ENCODE measurements around the gene ADCY2. TPM values are rescaled to one million over a fixed set of nuclear protein-coding genes. Genes with fewer than 3 reads are reported as not detected.

Gene ADCY2
- total RNA-seq, 1 experiment from 2014 or later, result 31.3 TPM

GRCh38 chr5:7488734-7489133, 92.8 kb downstream of the ADCY2 start:
- Histone ChIP-seq H3K14ac (ENCODE audit: insufficient read depth, low read length) (no peak overlapping the region), H4K5ac (ENCODE audit: insufficient read length, low read depth, low read length) (no peak overlapping the region), H3K4me1 (ENCODE audit: insufficient read depth, low read length) (peaks cover 15% of the 10 kb centered on the region), H3K9me3 (ENCODE audit: control insufficient read depth, low read depth, low read length) (peaks cover 5% of the 10 kb centered on the region), H3K4ac (ENCODE audit: low read depth, low read length) (no peak overlapping the region), H3K79me1 (ENCODE audit: insufficient read depth, low read depth, low read length, poor library complexity, severe bottlenecking) (peaks cover 3% of the 10 kb centered on the region), H3K23ac (ENCODE audit: insufficient read length, low read depth, low read length) (no peak overlapping the region), H3K18ac (ENCODE audit: insufficient read length, low read depth, low read length) (no peak overlapping the region), H3T11ph (ENCODE audit: low read length) (no peak overlapping the region), H3K9ac (ENCODE audit: extremely low read depth, insufficient read length, low read length) (no peak overlapping the region), H2BK15ac (ENCODE audit: low read depth, low read length) (no peak overlapping the region), H4K20me1 (ENCODE audit: control insufficient read depth, insufficient read depth, insufficient read length) (no peaks in the 10 kb centered on the region), H4K91ac (ENCODE audit: insufficient read length, low read depth, low read length) (no peak overlapping the region), H3K27ac (ENCODE audit: insufficient read length, low read depth, low read length) (no peak overlapping the region), H3K4me2 (ENCODE audit: insufficient read depth, insufficient read length, low read length) (no peak overlapping the region), H2AFZ (ENCODE audit: low read length) (no peak overlapping the region), H2BK20ac (ENCODE audit: low read depth, low read length, poor library complexity, severe bottlenecking) (no peak overlapping the region), H3K27me3 (ENCODE audit: insufficient read depth, low read length) (no peaks in the 10 kb centered on the region), H2BK120ac (ENCODE audit: low read depth, low read length, poor library complexity, severe bottlenecking) (no peak overlapping the region), H3K23me2 (ENCODE audit: insufficient read length, low read depth, low read length, poor library complexity, severe bottlenecking) (no peaks in the 10 kb centered on the region), H4K8ac (replicated peaks; ENCODE audit: insufficient read length, low read depth, low read length) (no peak overlapping the region), H2BK5ac (ENCODE audit: insufficient read length, low read length) (no peak overlapping the region), H2AK5ac (ENCODE audit: insufficient read length, low read length) (no peak overlapping the region), H3K79me2 (ENCODE audit: insufficient read depth, low read length) (peaks cover 2% of the 10 kb centered on the region; the same call in 1 of the 2 replicates), H3K56ac (ENCODE audit: insufficient read length, low read depth, low read length) (no peak overlapping the region), H2BK12ac (ENCODE audit: insufficient read length, low read depth, low read length) (no peak overlapping the region)
- Mint-ChIP-seq H3K9me3 (peaks cover 13 to 16% of the 10 kb centered on the region in 2 experiments; a peak in 4 of 5 replicates), H3K27me3 (ENCODE audit: low read depth) (no peaks in the 10 kb centered on the region; the same call in 1 of the 2 replicates), H3K27ac (peak overlapping the region in 1 of 3 experiments; percentile 5; a peak in 1 of 7 replicates), H3K36me3 (ENCODE audit: insufficient read depth in 1 of 3, low read depth in 3 of 3) (peaks cover 20 to 36% (median 27%) of the 10 kb centered on the region in 3 experiments), H3K4me3 (no peak overlapping the region), H3K4me1 (no peaks in the 10 kb centered on the region)
- TF ChIP-seq CTCF (conservative IDR thresholded peaks at IDR 0.05), result no peak
- DNase-seq, result no peak
- whole genome bisulfite sequencing (ENCODE audit: extremely low coverage, insufficient read length, low lambda C conversion rate), result no CpG with 5 or more reads among the region's 7 CpGs

Measured in H9 (cell line).